Activated gamma-delta T cell treated with anti-CD3 and anti-CD28 coated beads, Interleukin-2, amount 50 U/mL, for 16 hours (primary cell): ENCODE measurements around the gene ARID1B.

Experiments used
- DNase-seq: peaks from one replicate; pipeline ENCODE4 v3.0.0-alpha.2; 2020; ENCODE audit warnings: low read depth

The ARID1B gene

GRCh38 chr6:156909212-156910010 lies 132.2 kb downstream of the ARID1B start:
- DNase-seq = no peak

- DNase-seq = no peak
Measured at GRCh38 chr6:156910011-156910334, 132.8 kb downstream of the ARID1B start.

GRCh38 chr6:156910938-156911337 lies 133.8 kb downstream of the ARID1B start:
- DNase-seq = no peak

- no peak for DNase-seq
Measured at GRCh38 chr6:156911581-156911980, 134.4 kb downstream of the ARID1B start.

GRCh38 chr6:156912431-156912830 lies 135.3 kb downstream of the ARID1B start:
- DNase-seq = no peak

- DNase-seq = no peak
Measured at GRCh38 chr6:156914181-156914580, 137.0 kb downstream of the ARID1B start.

- no peak for DNase-seq
Measured at GRCh38 chr6:156916130-156916801, 139.1 kb downstream of the ARID1B start.

- DNase-seq = no peak
Measured at GRCh38 chr6:156917213-156917612, 140.0 kb downstream of the ARID1B start.

- no peak for DNase-seq
Measured at GRCh38 chr6:156918647-156919046, 141.5 kb downstream of the ARID1B start.

GRCh38 chr6:156919370-156919769 lies 142.2 kb downstream of the ARID1B start:
- DNase-seq = no peak

- no peak for DNase-seq
Measured at GRCh38 chr6:156919814-156920369, 142.7 kb downstream of the ARID1B start.

- DNase-seq = no peak
Measured at GRCh38 chr6:156924246-156924645, 147.1 kb downstream of the ARID1B start.

GRCh38 chr6:156925026-156925425 lies 147.8 kb downstream of the ARID1B start:
- DNase-seq = no peak

- no peak for DNase-seq
Measured at GRCh38 chr6:156925718-156926607, 148.8 kb downstream of the ARID1B start.

GRCh38 chr6:156928126-156928525 lies 150.9 kb downstream of the ARID1B start:
- no peak for DNase-seq

GRCh38 chr6:156928972-156929371 lies 151.8 kb downstream of the ARID1B start:
- no peak for DNase-seq

GRCh38 chr6:156931283-156931682 lies 154.1 kb downstream of the ARID1B start:
- DNase-seq = no peak

GRCh38 chr6:156933201-156934068 lies 156.3 kb downstream of the ARID1B start:
- no peak for DNase-seq

GRCh38 chr6:156934069-156934460 lies 156.9 kb downstream of the ARID1B start:
- DNase-seq = no peak

- DNase-seq = no peak
Measured at GRCh38 chr6:156935000-156935399, 157.8 kb downstream of the ARID1B start.

- no peak for DNase-seq
Measured at GRCh38 chr6:156938143-156938542, 161.0 kb downstream of the ARID1B start.
